VCaP (cell line): ENCODE results near the gene TAF11L7.
"Not testable (repeated sequence)": the region's sequence is repeated elsewhere in the genome, so short reads cannot be mapped to it uniquely, and the experiment has no call there.

ENCODE experiments used
- H3K27ac ChIP-seq: fragments of 450-650 bp; 2 replicates; pipeline ENCODE4 v1.5.1; 2017
- TF ChIP-seq, protein P1 (sequence below): fragments of 450-650 bp; conservative IDR thresholded peaks from 2 replicates; pipeline ENCODE4 v1.5.1; 2017; ENCODE audit warnings: mild to moderate bottlenecking, moderate library complexity

The TAF11L7 gene

DNA sequence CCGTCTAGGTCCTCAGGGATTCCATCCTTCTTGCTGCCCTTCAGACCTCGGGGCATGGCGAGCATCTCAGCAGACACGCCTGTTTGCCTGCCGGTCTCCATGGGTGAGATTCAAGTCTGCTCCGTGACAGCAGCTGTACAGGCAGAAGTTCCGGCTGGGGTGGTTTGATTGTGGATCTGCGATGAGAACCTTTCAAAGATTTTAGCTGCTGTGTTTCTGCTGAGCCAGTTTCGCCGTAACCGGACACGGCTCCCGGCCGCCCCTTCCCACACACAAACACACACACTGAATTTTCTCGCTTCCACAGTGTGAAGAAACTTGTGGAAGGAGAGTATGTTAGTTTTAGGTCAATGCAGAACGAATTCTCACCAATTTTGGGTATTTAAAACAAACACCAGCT lies at the start of gene TAF11L7:
TSS of gene TAF11L7 (minus strand) at position 101 of the 400 bp plus-strand sequence.
- not testable (repeated sequence) for H3K27ac ChIP-seq

DNA sequence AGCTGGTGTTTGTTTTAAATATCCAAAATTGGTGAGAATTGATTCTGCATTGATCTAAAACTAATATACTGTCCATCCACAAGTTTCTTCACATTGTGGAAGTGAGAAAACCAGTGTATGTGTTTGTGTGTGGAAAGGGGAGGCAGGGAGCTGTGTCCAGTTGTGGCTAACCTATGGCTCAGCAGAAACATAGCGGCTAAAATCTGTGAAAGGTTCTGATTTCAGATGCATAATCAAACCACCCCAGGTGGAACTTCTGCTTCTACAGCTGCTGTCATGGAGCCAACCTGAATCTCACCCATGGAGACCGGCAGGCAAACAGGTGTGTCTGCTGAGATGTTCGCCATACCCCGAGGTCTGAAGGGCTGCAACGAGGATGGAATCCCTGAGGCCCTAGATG lies 48.6 kb upstream of the TAF11L7 start, which contains the start of gene TAF11L14:
TSS of gene TAF11L14 (plus strand) at position 301 of the 400 bp plus-strand sequence.
- H3K27ac ChIP-seq: no peak within 1 kb of the TSS
- TF ChIP-seq, protein P1, sequence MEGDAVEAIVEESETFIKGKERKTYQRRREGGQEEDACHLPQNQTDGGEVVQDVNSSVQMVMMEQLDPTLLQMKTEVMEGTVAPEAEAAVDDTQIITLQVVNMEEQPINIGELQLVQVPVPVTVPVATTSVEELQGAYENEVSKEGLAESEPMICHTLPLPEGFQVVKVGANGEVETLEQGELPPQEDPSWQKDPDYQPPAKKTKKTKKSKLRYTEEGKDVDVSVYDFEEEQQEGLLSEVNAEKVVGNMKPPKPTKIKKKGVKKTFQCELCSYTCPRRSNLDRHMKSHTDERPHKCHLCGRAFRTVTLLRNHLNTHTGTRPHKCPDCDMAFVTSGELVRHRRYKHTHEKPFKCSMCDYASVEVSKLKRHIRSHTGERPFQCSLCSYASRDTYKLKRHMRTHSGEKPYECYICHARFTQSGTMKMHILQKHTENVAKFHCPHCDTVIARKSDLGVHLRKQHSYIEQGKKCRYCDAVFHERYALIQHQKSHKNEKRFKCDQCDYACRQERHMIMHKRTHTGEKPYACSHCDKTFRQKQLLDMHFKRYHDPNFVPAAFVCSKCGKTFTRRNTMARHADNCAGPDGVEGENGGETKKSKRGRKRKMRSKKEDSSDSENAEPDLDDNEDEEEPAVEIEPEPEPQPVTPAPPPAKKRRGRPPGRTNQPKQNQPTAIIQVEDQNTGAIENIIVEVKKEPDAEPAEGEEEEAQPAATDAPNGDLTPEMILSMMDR: no peak

DNA sequence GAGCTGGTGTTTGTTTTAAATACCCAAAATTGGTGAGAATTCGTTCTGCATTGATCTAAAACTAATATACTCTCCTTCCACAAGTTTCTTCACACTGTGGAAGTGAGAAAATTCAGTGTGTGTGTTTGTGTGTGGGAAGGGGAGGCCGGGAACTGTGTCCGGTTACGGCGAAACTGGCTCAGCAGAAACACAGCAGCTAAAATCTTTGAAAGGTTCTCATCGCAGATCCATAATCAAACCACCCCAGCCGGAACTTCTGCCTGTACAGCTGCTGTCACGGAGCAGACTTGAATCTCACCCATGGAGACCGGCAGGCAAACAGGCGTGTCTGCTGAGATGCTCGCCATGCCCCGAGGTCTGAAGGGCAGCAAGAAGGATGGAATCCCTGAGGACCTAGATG lies 46.2 kb upstream of the TAF11L7 start, which contains the start of gene TAF11L13:
TSS of gene TAF11L13 (plus strand) at position 301 of the 400 bp plus-strand sequence.
- not testable (repeated sequence) for H3K27ac ChIP-seq

DNA sequence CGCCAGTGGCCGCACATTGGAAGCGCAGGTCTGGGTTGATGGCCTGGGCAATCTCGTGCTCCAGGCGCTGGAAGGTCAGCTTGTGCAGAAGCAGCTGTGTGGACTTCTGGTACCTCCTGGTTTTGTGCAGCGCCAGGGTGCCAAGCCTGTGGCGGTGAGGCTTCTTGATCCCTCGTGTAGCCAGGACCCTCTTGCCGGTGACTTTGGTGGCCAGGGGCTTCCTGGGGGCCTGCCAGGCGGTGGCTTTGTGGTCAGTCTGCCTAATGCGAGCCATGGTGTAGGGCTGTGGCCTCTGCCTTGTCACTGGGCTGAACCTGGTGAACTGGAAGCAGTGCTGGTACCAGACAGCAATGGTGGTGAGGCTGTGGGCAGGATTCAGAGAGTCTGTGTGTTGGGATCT lies 40.1 kb upstream of the TAF11L7 start:
- TF ChIP-seq, protein P1: no peak
- H3K27ac ChIP-seq: no peak overlapping the region

DNA sequence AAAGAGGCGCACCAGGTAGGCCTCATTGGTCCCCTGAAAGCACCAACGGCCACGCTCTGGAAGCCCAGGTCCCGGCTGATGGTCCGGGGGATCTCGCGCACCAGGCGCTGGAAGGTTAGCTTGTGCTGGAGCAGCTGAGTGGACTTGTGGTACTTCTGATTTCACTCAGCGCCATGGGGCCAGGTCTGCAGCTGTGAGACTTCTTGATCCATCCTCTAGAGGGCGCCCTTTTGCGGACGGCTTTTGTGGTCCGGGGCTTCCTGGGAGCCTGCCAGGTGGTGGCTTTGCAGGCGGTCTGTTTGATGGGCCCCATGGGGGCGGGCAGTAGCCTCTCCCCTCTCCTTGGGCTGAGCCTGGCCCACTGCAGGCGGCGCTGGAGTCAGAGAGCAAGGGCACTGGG lies 35.1 kb upstream of the TAF11L7 start:
- TF ChIP-seq, protein P1: no peak; the same call in 1 of the 2 replicates
- no peak overlapping the region for H3K27ac ChIP-seq

DNA sequence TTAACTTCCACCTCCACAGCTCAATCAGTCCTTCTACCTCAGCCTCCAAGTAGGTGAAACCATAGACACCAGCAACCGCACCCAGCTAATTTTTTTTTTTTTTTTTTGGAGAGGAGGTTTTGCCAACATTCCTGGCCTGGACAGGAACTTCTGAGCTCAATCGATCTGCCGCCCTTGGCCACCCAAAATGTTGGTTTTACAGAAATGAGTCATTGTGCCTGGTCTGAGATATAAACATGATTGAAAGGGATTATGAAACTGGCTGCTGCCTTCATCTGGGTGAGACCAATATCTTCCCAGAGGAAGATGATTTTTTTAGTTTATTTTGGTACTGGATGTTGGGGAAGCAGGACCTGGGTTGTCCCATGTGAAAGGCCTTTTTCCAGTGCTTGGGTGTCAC lies 33.8 kb upstream of the TAF11L7 start:
- no peak overlapping the region for H3K27ac ChIP-seq
- TF ChIP-seq, protein P1: no peak

DNA sequence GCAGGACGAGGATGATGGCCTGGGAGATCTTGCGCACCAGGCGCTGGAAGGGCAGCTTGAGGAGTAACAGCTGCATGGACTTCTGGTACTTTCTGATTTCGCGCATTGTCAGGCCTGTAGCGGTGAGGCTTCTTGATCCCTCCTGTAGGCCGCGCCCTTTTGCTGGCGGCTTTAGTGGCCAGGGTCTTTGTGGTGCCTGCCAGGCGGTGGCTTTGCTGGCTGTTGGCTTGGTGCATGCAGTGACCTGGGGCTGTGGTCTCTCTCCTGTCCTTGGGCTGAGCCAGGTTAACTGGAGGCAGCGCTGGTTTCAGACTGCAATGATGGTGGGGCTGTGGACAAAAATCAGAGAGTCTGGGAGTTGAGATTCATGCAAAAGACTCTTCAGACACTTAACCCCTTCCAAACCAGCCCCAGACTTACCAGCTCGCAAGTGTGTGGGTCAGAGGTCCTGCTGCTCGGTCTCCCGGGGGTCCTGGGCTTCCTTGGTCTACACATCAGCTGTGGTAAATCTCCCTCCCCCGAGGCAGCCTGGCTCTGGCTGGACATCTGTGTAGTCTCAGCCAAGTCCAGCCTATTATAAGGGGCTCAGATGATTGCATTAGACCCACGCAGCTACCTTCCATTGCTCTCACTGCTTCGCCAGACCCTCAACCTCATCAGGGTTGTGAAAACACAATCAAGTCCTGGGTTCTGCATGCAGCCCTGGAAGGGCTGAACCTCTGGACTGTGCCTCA lies 29.5 kb upstream of the TAF11L7 start:
- no peak overlapping the region for H3K27ac ChIP-seq
- TF ChIP-seq, protein P1: no peak

DNA sequence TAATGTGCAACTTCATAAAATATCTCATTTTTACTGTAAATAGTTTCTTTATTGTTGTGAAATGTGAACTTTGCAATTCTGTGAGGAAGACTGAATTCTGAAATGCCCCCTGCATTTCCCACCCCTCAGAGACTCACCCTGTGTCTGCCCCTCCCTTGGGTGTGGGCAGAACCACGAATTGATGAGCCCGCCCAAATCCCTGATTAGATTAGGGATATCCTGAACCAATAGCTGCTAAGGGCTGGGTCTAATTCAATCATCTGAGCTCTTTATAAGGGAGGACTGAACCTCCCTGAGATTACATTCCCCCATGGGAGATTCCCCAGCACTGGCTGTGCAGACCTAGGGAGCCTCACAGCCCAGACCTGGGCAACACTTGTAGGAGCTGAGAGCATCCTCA lies 24.5 kb upstream of the TAF11L7 start, which contains the start of gene TAF11L12:
TSS of gene TAF11L12 (plus strand) at position 301 of the 400 bp plus-strand sequence.
- H3K27ac ChIP-seq: not testable (repeated sequence)

DNA sequence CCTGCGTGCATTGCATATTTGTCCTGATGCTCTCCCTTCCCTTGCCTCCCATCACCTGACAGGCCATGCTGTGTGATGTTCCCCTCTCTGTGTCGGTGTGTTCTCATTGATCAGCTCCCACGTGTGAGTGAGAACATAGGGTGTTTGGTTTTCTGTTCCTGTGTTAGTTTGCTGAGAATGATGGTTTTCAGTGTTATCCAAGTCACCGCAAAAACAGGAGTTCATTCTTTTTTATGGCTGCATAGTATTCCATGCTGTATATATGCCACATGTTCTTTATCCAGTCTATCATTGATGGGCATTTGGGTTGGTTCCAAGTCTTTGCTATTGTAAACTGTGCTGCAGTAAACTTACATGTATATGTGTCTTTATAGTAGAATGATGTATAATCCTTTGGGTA lies 21.9 kb upstream of the TAF11L7 start:
- H3K27ac ChIP-seq: not testable (repeated sequence)

DNA sequence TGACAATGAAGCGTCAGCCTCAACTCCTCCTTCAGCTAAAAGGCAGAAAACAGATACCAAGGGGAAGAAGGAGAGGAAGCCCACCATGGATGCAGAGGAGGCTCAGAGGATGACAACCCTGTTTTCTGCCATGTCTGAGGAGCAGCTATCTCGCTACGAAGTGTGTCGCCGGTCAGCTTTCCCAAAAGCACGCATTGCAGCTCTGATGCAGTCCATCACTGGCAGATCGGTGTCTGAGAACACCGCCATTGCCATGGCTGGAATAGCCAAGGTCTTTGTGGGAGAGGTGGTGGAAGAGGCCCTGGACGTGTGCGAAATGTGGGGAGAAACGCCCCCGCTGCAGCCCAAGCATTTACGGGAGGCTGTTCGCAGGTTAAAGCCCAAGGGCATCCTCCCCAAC lies 19.4 kb upstream of the TAF11L7 start:
- no peak overlapping the region for H3K27ac ChIP-seq
- TF ChIP-seq, protein P1: no peak

DNA sequence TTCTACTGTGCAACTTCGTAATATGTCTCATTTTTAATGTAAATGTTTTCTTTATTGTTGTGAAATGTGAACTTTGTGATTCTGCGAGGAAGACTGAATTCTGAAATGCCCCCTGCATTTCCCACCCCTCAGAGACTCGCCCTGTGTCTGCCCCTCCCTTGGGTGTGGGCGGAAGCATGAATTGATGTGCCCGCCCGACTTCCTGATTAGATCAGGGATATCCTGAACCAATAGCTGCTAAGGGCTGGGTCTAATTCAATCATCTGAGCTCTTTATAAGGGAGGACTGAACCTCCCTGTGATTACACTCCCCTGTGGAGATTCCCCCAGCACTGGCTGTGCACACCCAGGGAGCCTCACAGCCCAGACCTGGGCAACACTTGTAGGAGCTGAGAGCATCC lies 18.3 kb upstream of the TAF11L7 start, which contains the start of gene TAF11L11:
TSS of gene TAF11L11 (plus strand) at position 304 of the 400 bp plus-strand sequence.
- not testable (repeated sequence) for H3K27ac ChIP-seq

DNA sequence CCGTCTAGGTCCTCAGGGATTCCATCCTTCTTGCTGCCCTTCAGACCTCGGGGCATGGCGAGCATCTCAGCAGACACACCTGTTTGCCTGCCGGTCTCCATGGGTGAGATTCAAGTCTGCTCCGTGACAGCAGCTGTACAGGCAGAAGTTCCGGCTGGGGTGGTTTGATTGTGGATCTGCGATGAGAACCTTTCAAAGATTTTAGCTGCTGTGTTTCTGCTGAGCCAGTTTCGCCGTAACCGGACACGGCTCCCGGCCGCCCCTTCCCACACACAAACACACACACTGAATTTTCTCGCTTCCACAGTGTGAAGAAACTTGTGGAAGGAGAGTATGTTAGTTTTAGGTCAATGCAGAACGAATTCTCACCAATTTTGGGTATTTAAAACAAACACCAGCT lies 12.2 kb upstream of the TAF11L7 start, which contains the start of gene TAF11L10:
TSS of gene TAF11L10 (minus strand) at position 101 of the 400 bp plus-strand sequence.
- H3K27ac ChIP-seq: not testable (repeated sequence)

DNA sequence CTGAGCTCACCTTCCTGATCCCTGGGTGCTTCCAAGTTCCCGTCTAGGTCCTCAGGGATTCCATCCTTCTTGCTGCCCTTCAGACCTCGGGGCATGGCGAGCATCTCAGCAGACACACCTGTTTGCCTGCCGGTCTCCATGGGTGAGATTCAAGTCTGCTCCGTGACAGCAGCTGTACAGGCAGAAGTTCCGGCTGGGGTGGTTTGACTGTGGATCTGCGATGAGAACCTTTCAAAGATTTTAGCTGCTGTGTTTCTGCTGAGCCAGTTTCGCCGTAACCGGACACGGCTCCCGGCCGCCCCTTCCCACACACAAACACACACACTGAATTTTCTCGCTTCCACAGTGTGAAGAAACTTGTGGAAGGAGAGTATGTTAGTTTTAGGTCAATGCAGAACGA lies 8.7 kb upstream of the TAF11L7 start, which contains the start of gene TAF11L9:
TSS of gene TAF11L9 (minus strand) at position 140 of the 400 bp plus-strand sequence.
- not testable (repeated sequence) for H3K27ac ChIP-seq

DNA sequence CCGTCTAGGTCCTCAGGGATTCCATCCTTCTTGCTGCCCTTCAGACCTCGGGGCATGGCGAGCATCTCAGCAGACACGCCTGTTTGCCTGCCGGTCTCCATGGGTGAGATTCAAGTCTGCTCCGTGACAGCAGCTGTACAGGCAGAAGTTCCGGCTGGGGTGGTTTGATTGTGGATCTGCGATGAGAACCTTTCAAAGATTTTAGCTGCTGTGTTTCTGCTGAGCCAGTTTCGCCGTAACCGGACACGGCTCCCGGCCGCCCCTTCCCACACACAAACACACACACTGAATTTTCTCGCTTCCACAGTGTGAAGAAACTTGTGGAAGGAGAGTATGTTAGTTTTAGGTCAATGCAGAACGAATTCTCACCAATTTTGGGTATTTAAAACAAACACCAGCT lies 5.3 kb upstream of the TAF11L7 start, which contains the start of gene TAF11L8:
TSS of gene TAF11L8 (minus strand) at position 101 of the 400 bp plus-strand sequence.
- H3K27ac ChIP-seq: not testable (repeated sequence)
